Astrocyte (in vitro differentiated cells and primary cell): ENCODE results near the gene HAUS7.

ENCODE experiments used
- CTCF ChIP-seq: IDR thresholded peaks from 2 replicates; pipeline ENCODE4 v1.5.1; 2011; ENCODE audit warnings: low read depth, mild to moderate bottlenecking, inconsistent platforms, low read length, moderate library complexity; ENCODE audit not compliant: insufficient read depth
- EZH2 ChIP-seq: IDR thresholded peaks from 2 replicates; pipeline ENCODE4 v1.6.1; 2012; ENCODE audit warnings: mild to moderate bottlenecking, low read length, inconsistent platforms; ENCODE audit not compliant: insufficient read depth

GRCh38 chrX:153423652-153424051 lies 46.7 kb downstream of the HAUS7 start:
- no peak for TF ChIP-seq CTCF
- TF ChIP-seq EZH2 = no peak
